Urothelium cell line (cell line): ENCODE measurements around the gene PLXNA3.

ENCODE experiments used
- DNase-seq: peaks from one replicate; pipeline ENCODE4 v3.0.0; 2011; ENCODE audit warnings: low spot score, mixed read lengths
- FAIRE-seq: peaks from 2 replicates; lab custom pipeline; 2011; peaks lifted over from hg19 to GRCh38; lab: Jason Lieb, UNC

Gene PLXNA3

DNA sequence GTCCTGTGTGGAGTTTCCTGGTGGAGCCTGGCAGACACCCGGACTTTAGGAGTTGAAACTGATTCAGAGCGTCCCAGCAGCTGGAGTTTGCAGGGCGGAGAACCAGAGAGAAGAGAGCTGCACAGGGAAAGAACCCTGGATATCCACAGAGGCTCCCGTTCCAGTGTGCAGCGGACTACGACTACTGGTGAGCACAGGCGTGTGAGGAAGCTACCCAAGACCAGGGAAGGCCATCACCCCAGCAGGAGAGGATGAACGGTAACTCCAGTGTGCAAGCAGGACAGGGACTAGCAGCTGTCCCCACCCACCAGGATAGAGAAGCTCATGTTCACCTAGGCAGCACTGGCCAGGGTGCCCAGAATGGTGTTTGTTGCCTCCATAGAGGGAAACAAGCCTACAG lies 18.7 kb downstream of the PLXNA3 start:
- FAIRE-seq (no peak), DNase-seq (no peak)

DNA sequence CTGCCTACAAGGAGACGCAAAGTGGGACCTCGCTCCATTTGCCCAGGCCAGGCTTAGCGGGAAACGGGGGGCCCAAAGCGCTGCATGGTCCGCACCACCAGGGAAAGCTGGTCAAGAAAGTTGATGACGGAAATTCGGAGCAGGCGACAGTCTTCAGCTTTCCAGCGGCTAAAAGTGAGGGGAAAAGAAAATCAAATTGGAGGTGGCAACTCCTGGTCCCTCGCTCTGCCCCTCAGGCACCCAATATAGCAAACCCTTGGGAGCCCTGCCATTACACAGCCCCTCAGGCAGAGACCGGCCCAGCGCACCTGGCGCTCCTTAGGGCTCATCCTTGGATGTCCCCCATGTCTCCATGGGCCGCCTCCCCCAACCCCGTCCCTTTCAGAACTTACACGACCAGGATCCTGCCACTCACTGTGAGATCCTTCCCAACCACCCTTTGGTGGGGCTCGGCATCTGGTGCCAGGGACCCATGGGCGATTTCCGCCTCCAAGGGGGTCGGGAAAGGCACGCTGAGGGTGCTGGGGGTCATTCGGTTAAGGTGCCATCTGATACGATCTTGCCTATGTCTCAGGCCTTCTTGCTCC lies 19.9 kb downstream of the PLXNA3 start:
- DNase-seq (no peak), FAIRE-seq (no peak)

DNA sequence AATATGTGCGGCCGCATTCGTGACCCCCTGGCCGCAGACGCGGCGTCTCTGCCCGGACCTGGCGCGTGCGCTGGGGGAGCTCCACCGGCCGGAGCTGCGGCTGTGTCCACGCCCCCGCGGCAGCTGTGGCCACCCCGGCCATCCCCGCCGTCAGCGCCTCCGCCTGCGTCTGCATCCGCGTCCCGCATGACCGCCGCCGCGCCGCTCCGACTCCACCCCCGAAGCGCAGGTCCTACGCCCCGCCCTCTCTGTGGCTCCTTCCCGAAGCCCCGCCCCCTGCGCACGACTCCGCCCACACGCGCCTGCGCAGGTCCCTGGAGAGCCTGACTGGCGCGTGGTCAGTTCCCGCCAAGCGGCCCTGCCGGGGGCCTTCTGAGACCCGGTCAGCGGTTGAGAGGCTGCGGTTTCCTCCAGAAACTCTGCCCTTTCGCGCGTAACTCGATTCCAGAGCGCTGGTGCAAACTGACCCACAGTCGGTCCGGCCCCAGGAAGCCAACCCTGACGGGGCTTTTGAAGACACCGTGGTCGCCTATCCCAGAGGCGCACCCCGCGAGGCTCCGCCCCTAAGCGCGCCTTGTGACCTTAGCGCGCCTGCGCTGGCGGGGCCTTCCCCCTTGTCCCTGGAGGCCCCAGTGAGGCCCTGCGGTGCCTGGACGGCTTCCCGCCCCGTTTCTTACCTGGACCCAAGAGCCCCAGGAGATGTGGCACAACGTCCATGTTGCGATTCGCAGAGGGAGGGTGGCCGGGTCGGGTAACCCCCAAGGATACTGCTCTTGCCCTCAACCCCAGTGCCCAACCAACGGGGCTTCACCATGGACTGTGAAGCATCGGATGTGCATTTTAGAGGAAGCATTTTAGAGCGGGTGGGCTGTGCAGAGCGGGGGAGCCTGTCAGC lies 20.9 kb downstream of the PLXNA3 start, which contains the start of gene LAGE3:
TSS of gene LAGE3 (minus strand) at position 554 of the 895 bp plus-strand sequence. CDS start at position 188, 366 bp downstream.
- FAIRE-seq: no peak
- DNase-seq: peak; percentile 94

DNA sequence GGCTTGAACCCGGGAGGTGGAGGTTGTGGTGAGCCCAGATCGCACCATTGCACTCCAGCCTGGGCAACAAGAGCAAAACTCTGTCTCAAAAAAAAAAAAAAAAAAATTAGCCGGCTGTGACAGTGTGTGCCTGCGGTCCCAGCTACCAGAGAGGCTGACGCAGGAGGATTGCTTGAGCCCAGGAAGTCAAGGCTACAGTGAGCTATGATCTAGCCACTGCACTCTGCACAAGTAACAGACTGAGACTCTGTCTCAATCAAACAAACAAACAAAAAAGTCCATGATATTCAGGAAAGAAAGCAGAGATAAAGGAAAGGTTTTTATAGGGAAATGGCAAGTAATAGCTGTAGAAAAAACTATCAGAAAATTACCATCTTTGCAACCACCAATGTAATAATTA lies 23.1 kb downstream of the PLXNA3 start:
- DNase-seq (no peak), FAIRE-seq (no peak)

DNA sequence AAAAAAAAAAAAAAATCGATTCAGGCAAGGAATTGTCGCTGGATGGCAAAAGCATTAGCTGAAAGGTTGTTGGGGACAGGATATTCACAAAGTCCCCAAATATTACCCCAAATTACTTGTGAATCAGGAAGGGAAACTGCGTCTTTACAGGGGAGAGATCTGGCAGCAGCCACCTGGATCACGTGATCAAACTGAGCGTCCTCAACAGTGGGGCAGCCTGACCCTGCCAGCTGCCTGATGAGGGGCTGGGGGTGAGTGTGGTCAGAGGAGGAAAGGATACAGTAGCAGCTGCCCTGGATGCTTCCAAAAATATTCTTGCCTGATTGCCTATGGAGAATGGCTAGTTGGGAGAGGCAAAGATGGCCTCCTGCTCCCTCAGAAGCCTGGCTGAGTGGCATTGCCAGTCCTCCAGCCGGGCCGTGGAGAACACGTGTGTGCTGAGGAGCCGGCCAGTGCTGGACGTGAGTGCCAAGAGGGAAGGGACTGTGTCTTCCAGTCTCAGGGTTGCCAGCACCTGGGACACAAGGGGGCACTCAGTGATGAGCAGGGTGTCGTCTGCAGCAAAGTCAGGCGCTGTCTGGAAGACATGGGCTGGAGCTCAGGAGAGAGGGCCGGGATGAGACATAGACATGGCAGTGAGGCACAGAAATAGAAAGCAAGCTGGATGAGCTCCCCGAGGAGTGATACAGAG lies 24.0 kb downstream of the PLXNA3 start:
- FAIRE-seq (no peak), DNase-seq (no peak)

DNA sequence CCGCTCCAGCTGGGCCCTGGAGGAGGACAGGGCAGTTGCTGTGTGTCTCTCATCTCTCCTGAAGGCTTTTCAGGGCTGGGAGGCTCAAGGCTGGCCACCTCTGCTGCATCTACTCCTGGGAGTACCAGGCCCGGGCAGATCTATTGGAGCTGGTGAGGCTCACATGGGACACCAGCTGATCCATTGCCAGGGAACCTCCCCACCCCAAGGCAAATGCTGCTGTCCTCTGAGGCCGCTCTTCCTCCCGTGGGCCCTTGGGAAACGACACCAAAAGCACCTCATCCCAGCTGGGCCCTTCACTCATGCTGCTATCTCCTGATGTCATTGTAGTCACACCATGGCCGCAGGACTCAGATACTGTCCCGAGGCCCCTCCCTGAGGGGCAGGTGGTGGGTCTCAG lies 24.7 kb downstream of the PLXNA3 start:
- DNase-seq (no peak), FAIRE-seq (no peak)

DNA sequence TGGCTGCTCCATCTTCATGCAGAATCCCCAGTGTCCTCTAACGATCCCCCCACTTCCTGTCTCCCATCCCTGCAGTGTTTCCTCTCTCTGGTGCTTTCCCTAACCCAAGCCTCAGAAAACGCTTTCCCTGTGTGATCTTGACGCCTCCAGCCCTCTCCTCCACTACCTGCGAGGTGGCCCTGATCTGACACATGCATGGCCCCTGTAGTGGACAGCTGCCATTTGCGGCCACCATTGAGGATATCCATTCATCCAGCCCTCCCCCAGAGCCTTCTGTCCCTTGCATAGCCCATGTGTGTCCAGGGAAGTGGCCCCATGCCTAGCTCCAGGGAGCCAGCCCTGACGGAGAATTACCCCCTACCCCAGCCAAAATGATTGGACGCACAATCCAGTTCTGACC lies 25.2 kb downstream of the PLXNA3 start:
- FAIRE-seq: no peak
- DNase-seq: no peak

DNA sequence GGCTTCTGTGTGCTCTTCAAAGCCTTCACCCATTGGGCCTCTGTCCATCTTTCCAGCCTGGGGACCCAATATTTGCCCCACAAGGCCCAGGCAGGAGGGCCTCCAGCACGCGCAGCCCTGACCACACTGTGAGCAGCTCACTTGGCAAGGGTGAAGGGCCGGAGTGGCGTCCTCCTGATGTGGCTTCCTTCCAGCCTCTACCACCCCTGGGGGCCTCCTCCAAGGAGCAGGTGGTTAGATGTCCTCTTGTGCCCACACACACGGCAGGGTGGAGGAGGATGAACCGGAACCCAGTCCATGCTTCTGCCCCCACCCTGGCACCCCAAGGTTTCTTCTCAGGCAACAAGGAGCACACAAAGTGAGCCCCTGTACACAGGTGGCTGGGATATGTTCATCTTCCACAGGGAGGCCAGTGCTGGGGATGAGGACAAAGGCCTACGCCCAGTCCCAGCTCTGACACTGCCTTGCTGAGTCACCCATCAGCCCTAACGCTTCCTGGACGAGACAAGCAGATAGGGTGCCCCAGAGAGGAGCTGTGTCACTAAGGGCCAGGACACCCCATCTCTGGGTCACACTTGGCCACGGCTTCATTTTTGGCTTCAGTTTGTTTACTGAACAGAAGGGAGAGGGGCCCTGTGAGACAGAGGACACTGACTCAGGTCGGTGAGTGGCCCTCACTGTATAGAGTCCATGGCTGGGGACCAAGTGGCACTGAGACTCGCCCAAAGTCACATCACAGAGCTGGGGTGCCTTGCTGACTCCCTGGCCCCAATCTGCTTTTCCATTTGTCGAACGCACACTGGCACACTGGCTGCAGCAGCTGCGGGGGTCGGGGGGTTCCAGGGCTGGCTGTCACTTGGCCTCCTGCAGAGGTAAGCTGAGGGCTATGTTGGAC lies 26.4 kb downstream of the PLXNA3 start:
- FAIRE-seq (no peak), DNase-seq (no peak)

DNA sequence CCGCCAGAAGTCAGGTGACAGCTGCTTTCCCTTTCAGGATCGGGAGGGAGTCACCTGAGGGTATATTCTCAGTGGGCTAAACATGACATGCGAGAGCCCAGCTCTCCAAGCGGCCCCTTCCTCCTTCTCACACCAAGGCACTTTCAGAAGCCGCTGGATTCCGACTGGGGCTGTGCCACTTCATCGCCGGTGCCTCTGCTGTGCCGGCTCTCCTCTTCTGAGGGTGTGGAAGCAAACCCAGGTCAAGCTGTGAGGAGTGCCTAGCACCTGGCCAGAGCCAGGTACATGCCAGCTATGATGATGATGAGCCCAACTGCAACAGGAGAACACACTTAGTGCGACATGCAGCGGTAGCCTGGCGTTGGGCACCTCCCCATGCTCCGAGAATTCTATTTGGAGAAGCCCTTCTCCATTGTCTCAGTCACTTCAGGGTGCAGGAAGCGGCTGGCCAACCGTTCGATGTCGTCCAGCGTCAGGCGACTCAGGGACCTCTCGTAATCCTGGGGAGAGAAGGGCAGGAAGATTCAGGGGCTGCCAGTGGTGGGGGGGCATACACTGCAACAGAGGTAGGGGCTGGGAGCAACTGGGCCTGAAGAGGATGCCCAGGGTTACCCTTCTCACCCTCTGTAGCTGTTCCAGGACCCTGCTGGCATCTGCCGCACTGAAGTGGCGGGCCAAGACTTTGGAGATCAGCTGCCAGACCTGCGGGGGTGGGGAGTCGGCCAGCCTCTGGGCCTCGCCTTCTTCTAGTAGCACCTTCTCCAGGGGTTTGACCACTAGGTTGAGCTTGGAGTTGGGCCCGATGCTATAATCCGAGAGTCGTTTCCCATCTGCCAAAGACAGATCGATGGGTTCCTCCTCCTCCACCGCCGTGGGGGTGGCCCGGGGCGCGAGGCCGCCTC lies 27.3 kb downstream of the PLXNA3 start:
- FAIRE-seq (no peak), DNase-seq (no peak)

DNA sequence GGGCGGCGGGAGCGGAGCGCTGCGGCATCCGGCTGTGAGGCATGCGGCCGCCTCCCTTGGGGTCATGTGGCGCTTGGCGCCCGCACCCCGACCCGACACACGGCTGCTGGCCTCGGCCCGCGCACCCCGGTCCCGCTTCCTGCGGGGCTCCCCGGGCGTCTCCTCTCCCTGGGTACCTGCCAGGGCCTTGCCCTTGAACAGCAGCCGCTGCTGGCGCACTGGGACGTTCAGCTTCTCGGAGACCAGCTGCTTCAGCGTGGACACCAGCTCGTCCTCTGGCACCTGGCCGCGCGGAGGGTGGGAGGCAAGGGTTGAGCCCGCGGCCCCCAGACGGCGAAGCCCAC lies 27.9 kb downstream of the PLXNA3 start:
- DNase-seq (peak; percentile 17), FAIRE-seq (no peak)

DNA sequence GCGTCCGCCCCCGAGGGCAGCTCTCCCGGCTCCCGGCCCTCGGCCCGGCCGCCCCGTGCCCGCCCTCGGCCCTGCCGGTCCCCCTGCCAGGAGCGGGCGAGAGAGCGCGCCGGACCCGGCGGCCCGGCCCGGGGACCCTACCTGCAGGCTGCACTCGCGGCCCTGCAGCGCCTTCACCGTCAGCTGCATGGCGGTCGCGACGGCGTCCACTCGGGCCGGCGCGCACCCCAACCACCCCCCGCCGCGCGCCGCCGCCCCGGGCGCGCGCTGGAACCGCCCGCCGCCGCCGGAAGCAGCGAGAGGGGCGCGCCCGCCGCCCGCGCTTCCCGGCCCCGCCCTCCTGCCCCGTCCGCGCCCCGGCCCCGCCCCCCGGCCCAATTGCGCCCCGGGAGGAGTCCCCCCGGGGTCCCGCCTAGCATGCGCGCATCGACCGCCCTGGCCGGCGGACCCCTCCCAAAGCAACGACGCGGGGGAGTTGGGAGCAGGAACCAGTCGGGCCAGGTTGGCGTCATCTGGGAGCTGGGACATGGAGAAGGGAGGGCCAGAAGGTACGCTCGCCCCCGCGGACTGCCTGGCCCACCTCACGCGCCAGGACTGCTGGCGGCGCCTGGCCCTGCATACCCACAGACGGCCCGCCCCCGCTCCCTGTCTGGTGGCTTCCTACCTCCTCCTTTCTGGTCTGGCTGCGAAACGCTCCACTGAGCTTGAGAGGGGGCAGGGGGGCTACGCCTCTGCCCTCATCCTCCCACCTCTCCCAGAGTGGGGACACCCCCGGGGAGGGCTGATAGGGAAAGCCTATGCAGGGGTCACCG lies 28.5 kb downstream of the PLXNA3 start, which contains the start of gene UBL4A:
TSS of gene UBL4A (minus strand) at position 220 of the 812 bp plus-strand sequence. CDS start at position 189, 31 bp downstream.
- peak; percentile 80 for DNase-seq
- no peak for FAIRE-seq

DNA sequence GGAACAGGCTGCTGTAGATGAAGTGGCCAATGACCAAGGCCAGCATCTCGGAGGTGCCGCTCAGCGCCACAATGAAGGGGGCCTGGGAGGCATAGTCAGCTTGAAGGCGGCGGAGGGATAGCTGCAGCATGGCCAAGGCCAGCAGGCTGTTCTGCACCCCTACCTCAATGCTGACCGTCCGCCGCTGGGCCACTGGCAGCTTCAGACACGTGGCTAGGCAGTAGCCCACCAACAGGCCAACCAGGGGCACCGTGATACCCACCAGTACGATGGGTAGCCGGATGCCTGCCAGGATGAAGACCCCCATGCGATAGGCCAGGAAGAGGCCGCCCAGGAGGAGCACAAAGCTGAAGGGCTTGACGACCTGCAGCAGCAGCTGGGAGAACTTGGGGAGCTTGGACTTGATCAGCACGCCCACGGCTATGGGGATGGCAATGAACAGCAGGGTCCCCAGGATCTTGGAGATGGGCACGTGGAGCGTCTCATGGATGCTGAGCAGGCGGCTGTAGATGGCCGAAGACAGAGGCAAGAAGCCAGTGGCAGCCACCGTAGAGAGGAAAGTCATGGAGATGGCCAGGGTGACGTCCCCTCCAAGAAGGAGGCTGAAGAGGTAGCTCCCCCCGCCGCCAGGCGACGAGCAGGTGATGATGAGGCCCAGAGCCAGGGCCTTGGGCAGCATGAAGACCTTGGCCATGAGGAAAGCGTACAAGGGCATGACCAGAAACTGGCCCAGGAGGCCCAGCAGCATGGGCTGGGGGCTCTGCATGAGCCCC lies 29.6 kb downstream of the PLXNA3 start:
- DNase-seq: no peak

DNA sequence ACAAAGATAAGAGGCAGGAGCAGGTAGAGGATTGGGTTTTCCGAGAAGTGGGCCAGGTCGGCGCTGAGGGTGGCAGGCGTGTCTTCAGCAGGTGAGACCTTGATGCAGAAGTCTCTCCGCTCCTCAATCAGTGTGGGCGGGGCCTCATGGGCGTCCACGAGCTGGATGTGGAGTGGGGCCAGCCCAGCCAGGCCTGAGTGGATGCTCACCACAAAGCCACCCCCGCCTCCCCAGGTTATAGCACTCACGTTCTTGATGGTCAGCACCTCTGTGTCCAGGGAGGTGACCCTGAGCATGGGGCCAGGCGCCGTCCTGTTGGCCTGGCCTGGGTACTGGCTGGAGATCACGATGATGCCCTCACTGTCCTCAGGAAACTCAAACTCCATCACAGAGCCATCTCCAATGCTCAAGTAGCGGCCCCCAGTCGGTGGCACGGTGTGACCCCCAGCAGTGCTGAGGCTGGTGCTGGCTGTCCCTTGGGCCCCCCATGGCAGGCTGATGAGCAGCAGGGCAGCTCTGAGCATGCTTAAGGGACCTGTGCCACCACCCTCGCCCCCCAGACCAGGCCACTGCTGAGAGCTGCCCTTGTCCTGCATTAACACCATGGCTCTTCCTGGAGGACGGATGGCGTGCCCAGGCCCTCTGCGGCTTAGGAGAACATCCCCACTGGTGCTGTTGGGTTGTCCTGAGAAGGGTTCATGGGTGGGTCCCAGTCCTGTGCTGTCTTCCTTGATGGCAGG lies 30.4 kb downstream of the PLXNA3 start:
- no peak for DNase-seq
- peak; percentile 5 for FAIRE-seq

More for the DNA sequence above, 29.6 kb downstream of the PLXNA3 start:
- FAIRE-seq: no peak

DNA sequence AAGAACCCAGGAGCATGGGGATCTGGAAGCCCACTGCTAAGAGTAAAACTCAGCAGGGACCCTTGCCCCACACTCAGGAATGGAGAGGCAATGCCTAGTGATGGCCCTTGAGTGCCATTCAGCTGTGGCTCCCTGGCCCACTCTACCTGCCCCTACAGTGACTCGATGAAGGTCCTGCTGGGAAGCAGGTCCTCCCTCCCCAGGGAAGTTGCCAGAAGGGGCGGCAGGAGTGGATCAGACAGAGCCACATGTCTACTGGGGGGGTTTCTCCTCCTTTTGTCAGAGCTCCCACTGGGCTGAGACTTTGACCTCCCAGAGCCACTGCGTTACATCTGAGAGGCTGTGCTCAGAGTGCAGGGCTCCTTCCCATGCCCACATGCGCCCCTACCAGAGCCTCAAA lies 31.1 kb downstream of the PLXNA3 start:
- DNase-seq: no peak
- no peak for FAIRE-seq

DNA sequence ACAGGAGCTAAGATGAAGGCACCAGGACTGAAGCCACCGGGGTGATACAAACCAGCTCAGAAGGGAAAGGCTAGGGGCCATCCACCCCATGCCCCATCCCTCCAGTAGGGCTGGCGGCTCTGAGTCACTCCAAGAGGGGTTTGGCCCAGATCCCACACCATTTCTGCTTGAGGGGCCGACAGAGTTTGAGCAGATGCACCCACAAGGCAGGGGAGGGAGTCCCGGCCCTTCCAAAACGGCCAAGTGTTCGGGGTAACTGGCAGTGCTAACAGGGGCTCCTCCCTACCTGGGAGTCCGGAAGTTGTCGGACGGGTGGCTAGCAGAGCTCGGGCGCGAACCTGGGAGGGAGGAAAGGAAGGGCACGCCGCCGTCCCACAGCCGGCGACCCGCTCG lies 31.9 kb downstream of the PLXNA3 start:
- DNase-seq: peak; percentile 37
- FAIRE-seq: no peak

DNA sequence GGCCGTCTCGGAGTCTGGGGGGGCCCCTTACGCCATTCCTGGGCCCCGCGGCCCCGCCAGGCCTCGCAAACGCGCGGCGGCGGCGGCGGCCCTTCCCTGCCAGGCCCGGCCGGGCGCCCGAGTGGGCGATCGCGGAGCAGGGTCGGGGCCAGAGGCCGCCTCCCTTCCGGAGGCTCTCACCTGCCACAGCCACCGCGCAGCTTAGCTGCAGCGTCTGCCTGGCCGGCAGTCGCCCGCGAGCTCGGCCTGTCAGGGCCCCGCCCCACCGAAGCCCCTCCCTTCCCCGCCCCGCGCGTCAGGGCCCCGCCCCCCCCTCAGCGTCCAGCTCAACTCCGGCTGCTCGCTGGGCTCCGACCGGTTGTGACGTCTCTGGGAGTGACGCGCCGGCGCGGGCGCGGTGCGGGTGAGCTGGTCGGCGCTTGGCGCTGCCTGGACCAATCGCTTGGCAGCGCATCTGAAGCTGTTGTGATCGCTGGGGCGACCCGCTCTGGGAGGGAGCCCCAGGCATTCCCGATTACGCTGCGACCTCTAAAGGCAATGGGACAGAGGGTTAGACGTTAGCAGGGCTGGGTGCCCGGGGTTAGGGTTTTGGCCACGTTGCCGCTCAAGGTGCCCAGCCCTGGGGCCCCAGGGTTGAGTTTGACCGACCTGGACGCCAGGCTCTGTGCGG lies 32.5 kb downstream of the PLXNA3 start, which contains the start of gene SLC10A3:
TSS of gene SLC10A3 (minus strand) at position 216 of the 670 bp plus-strand sequence. CDS start 1,689 bp downstream, outside the sequence.
- FAIRE-seq (no peak), DNase-seq (peak; percentile 95)

DNA sequence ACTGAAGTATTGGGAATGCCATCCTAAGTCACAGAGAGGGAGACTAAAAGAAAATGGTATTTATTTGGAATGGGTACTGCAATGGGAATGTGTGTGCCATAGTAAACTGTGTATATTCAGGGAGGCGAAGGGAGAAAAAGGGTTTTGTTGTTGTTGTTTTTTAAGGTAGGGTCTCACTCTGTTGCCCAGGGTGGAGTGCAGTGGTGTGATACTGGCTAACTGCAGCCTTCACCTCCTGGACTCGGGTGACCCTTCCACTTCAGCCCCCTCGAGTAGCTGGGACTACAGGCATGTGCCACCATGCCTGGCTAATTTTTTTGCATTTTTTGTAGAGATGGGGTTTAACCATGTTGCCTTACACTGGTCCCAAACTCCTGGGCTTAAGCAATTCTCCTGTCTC lies 36.6 kb downstream of the PLXNA3 start:
- FAIRE-seq (peak; percentile 37), DNase-seq (no peak)
